Activated T-helper 17 cell treated with anti-CD3 and anti-CD28 coated beads, Interleukin-2, amount 50 U/mL, for 72 hours (primary cell): ENCODE data around the gene TSR2. TPM values are rescaled to one million over a fixed set of nuclear protein-coding genes. Genes with fewer than 3 reads are reported as not detected.
"Not testable (repeated sequence)": the region's sequence is repeated elsewhere in the genome, so short reads cannot be mapped to it uniquely, and the experiment has no call there.

Experiments used
- ATAC-seq: fragments of 150-1000 bp; cut with Tn5 transposase; replicated peaks from 2 replicates; pipeline ENCODE4 v1.10.0; 2021; ENCODE audit warnings: mild to moderate bottlenecking, moderate library complexity
- H3K27ac Mint-ChIP-seq: one replicate; pipeline ENCODE4 v1.8.0; 2022; ENCODE audit warnings: mixed read lengths
- H3K27me3 Mint-ChIP-seq: one replicate; pipeline ENCODE4 v1.8.0; 2022; ENCODE audit warnings: mixed read lengths
- H3K36me3 Mint-ChIP-seq: one replicate; pipeline ENCODE4 v1.8.0; 2022; ENCODE audit warnings: low read depth, mild to moderate bottlenecking, mixed read lengths
- H3K4me1 Mint-ChIP-seq: one replicate; pipeline ENCODE4 v1.8.0; 2022; ENCODE audit warnings: mixed read lengths
- H3K4me3 Mint-ChIP-seq: one replicate; pipeline ENCODE4 v1.8.0; 2022; ENCODE audit warnings: mild to moderate bottlenecking, mixed read lengths
- H3K9me3 Mint-ChIP-seq: one replicate; pipeline ENCODE4 v1.8.0; 2022; ENCODE audit warnings: mixed read lengths
- total RNA-seq, 2 donors: library from RNA; stranded (reverse); gene quantifications; one replicate each; pipeline ENCODE4 v1.2.3, GENCODE V29; 2022

Gene TSR2
- total RNA-seq, 2 donors from 2014 or later: 27.5 to 38.7 TPM

GRCh38 chrX:54442790-54443189 lies 2.6 kb downstream of the TSR2 start:
- Mint-ChIP-seq H3K27me3 (no peaks in the 10 kb centered on the region), H3K4me3 (peak overlapping the region; percentile 93), H3K9me3 (no peaks in the 10 kb centered on the region), H3K4me1 (peaks cover 10% of the 10 kb centered on the region), H3K27ac (no peak overlapping the region), H3K36me3 (peaks cover 56% of the 10 kb centered on the region)
- no peak for ATAC-seq

DNA sequence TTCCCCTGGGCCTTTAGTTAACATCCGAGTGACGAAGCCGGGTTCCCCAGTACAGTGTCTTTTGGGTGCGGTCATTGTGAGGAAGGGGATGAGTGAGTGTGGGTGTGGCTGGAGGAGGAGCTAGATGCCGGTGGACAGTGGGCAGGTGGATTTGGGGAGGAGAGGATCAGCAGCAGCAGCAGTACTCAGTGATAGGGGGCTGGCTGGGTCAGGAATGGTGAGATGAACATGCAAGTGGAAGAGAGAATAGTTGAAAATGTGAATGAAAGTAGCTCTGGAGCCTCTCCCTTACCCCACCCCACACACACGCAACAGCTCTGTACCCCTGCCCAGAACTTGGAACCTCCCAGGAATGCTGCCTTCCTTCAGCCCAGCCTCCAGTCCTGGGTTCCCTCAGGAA lies 4.5 kb downstream of the TSR2 start:
- Mint-ChIP-seq H3K9me3 (no peaks in the 10 kb centered on the region), H3K36me3 (peaks cover 56% of the 10 kb centered on the region), H3K27me3 (no peaks in the 10 kb centered on the region), H3K4me3 (no peak overlapping the region), H3K27ac (no peak overlapping the region), H3K4me1 (peaks cover 10% of the 10 kb centered on the region)
- ATAC-seq: no peak

- Mint-ChIP-seq H3K36me3 (peaks cover 51% of the 10 kb centered on the region), H3K4me3 (no peak overlapping the region), H3K27ac (no peak overlapping the region), H3K9me3 (no peaks in the 10 kb centered on the region), H3K4me1 (peaks cover 10% of the 10 kb centered on the region), H3K27me3 (no peaks in the 10 kb centered on the region)
- ATAC-seq: no peak
Observed at GRCh38 chrX:54446084-54446483, 5.9 kb downstream of the TSR2 start.

DNA sequence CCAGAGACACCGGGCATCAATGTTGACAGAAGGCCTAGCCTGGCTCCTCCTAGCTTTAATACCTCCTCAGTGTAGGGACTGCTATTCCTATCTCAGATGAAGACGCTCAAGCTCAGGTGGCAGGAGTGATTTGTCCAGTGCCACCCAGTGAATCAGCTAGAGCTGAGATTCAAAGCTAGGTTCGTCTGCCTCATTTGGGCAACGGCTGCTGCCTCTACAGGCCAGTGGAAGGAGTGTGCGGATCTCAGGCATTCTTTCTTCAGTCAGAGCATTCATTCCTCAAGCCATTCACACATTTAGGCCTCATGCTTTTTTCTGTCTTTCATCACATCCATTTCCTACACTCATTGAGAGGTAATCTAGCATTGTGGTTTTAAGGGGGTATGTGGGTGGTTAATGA lies 7.3 kb downstream of the TSR2 start:
- Mint-ChIP-seq H3K4me3 (no peak overlapping the region), H3K4me1 (peaks cover under 1% of the 10 kb centered on the region), H3K9me3 (no peaks in the 10 kb centered on the region), H3K27me3 (no peaks in the 10 kb centered on the region), H3K36me3 (peaks cover 38% of the 10 kb centered on the region), H3K27ac (no peak overlapping the region)
- ATAC-seq: no peak

- ATAC-seq: no peak
- H3K9me3 Mint-ChIP-seq: no peaks in the 10 kb centered on the region
- no peaks in the 10 kb centered on the region for H3K27me3 Mint-ChIP-seq
- H3K4me1 Mint-ChIP-seq: no peaks in the 10 kb centered on the region
- peaks cover 13% of the 10 kb centered on the region for H3K36me3 Mint-ChIP-seq
- H3K27ac Mint-ChIP-seq: no peak overlapping the region
- no peak overlapping the region for H3K4me3 Mint-ChIP-seq
Observed at GRCh38 chrX:54449929-54450328, 9.7 kb downstream of the TSR2 start.

GRCh38 chrX:54452920-54453319 lies 12.7 kb downstream of the TSR2 start:
- no peaks in the 10 kb centered on the region for H3K9me3 Mint-ChIP-seq
- no peaks in the 10 kb centered on the region for H3K27me3 Mint-ChIP-seq
- ATAC-seq: no peak

GRCh38 chrX:54470054-54470760 lies 30.0 kb downstream of the TSR2 start:
- ATAC-seq: no peak
- Mint-ChIP-seq H3K27ac (no peak overlapping the region), H3K4me1 (no peaks in the 10 kb centered on the region), H3K27me3 (no peaks in the 10 kb centered on the region), H3K9me3 (no peaks in the 10 kb centered on the region), H3K36me3 (no peaks in the 10 kb centered on the region), H3K4me3 (no peak overlapping the region)

More at GRCh38 chrX:54452920-54453319, 12.7 kb downstream of the TSR2 start:
- Mint-ChIP-seq H3K36me3 (no peaks in the 10 kb centered on the region), H3K4me3 (no peak overlapping the region), H3K27ac (no peak overlapping the region), H3K4me1 (no peaks in the 10 kb centered on the region)

GRCh38 chrX:54473993-54474859 lies 34.0 kb downstream of the TSR2 start:
- Mint-ChIP-seq H3K4me3 (no peak overlapping the region), H3K9me3 (no peaks in the 10 kb centered on the region), H3K27me3 (no peaks in the 10 kb centered on the region), H3K27ac (no peak overlapping the region), H3K4me1 (no peaks in the 10 kb centered on the region), H3K36me3 (no peaks in the 10 kb centered on the region)
- ATAC-seq: no peak

DNA sequence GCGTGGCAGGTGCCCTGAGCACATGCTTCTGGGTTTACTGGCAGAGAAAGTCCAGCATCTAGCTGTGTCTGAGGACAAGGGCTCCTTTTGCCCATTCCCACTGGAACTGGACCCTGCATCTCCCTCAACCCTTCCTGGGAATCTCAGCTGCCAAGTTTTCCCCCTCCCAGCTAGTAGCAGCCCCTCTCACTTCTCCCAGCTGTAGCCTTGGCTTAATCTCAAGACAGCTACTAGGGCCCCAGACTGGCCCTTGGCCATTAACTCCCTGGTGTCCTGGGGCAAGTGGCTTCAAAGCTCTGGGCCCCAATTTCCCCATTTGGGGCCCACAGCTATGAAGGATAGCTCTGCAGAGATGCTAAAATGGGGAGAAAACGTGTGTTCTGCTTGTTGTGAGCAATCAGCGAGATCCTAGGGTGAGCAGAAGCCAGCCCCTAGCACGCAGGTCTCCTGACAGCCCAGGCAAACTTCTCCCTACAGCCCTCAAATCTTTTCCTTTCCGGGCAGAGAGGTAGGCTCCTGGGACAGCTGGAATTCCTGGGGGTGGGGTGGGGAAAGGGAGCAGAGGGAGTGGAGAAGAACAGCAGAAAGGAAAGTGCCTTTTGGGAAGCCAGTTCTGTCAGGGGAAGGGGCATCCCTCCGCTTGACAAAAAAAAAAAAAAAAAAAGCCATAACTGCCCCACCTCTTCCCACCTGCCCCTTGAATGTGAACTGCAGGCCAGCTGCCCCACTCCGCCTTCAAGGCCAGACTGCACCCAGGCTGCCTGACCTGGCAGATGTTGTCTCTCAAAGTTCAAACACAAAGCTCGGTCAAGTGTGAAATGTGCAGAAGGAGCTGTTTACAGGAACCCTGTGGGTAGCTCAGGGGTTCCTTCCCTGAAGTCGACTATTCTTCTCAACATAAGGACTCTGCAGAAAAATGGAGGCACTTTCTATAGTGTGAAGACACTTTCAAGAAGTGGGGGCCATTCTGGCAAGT lies 39.2 kb downstream of the TSR2 start:
- Mint-ChIP-seq H3K4me1 (no peaks in the 10 kb centered on the region), H3K4me3 (no peak overlapping the region), H3K9me3 (no peaks in the 10 kb centered on the region), H3K36me3 (no peaks in the 10 kb centered on the region), H3K27ac (no peak overlapping the region), H3K27me3 (no peaks in the 10 kb centered on the region)
- no peak for ATAC-seq

GRCh38 chrX:54482839-54483593 lies 42.8 kb downstream of the TSR2 start:
- H3K27me3 Mint-ChIP-seq: no peaks in the 10 kb centered on the region
- H3K36me3 Mint-ChIP-seq: no peaks in the 10 kb centered on the region
- no peaks in the 10 kb centered on the region for H3K9me3 Mint-ChIP-seq
- ATAC-seq: no peak
- H3K27ac Mint-ChIP-seq: no peak overlapping the region
- no peaks in the 10 kb centered on the region for H3K4me1 Mint-ChIP-seq
- H3K4me3 Mint-ChIP-seq: no peak overlapping the region

GRCh38 chrX:54483946-54484345 lies 43.7 kb downstream of the TSR2 start:
- Mint-ChIP-seq H3K4me3 (no peak overlapping the region), H3K4me1 (no peaks in the 10 kb centered on the region), H3K27me3 (no peaks in the 10 kb centered on the region), H3K36me3 (no peaks in the 10 kb centered on the region), H3K27ac (no peak overlapping the region), H3K9me3 (no peaks in the 10 kb centered on the region)
- no peak for ATAC-seq

DNA sequence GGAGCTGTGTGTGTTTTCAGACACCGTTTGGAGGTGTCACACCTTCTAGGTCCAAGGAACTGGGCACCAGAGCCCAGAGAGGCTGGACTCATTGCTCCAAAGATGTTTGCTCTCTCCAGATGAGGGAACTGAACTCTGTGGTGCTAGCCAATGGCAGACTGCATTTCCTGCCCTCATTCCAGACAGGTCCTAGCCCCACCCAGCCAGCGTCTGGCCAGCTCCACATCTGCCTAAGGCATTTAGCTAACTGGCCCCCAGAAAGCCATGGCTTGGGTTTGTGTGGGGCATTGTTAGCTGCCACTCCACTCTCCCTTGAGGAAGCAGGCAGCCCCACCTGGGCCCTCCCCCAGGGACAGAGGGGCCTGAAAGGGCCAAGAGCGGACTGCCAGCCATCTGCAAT lies 44.5 kb downstream of the TSR2 start:
- H3K36me3 Mint-ChIP-seq: no peaks in the 10 kb centered on the region
- H3K27me3 Mint-ChIP-seq: no peaks in the 10 kb centered on the region
- no peaks in the 10 kb centered on the region for H3K9me3 Mint-ChIP-seq
- no peak overlapping the region for H3K4me3 Mint-ChIP-seq
- H3K27ac Mint-ChIP-seq: no peak overlapping the region
- ATAC-seq: no peak
- no peaks in the 10 kb centered on the region for H3K4me1 Mint-ChIP-seq

DNA sequence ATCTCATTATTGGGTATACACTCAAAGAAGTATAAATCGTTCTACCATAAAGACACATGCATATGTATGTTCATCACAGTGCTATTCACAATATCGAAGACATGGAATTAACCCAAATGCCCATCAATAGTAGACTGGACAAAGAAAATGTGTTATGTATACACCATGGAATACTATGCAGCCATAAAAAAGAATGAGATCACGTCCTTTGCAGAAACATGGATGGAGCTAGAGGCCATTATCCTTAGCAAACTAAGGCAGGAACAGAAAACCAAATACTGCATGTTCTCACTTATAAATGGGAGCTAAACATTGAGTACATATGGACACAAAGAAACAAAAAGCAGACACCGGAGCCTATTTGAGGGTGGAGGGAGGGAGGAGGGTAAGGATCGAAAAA lies 49.6 kb downstream of the TSR2 start:
- H3K4me3 Mint-ChIP-seq, H3K4me1 Mint-ChIP-seq, ATAC-seq, H3K27ac Mint-ChIP-seq, H3K36me3 Mint-ChIP-seq, H3K9me3 Mint-ChIP-seq, H3K27me3 Mint-ChIP-seq: not testable (repeated sequence)

GRCh38 chrX:54492340-54492739 lies 52.1 kb downstream of the TSR2 start:
- Mint-ChIP-seq H3K4me1 (peaks cover 5% of the 10 kb centered on the region), H3K27me3 (peaks cover 9% of the 10 kb centered on the region), H3K27ac (no peak overlapping the region), H3K36me3 (no peaks in the 10 kb centered on the region), H3K4me3 (no peak overlapping the region), H3K9me3 (no peaks in the 10 kb centered on the region)
- no peak for ATAC-seq
